ENCODE results near the gene GPR141.

- TF ChIP-seq CTCF (IDR thresholded peaks at IDR 0.05) (no peak), POLR2A (IDR thresholded peaks at IDR 0.05) (no peak)
Observed at GRCh38 chr7:37713613-37714012, 30.0 kb downstream of the GPR141 start.
